HepG2 (cell line): ENCODE data around the gene LGALS4. TPM values are rescaled to one million over a fixed set of nuclear protein-coding genes. Genes with fewer than 3 reads are reported as not detected.

Experiments
- AGO1 ChIP-seq: fragments of 200-400 bp; formaldehyde crosslinking; IDR thresholded peaks from 2 replicates; pipeline ENCODE4 v1.6.1; 2017; ENCODE audit warnings: mild to moderate bottlenecking, low read depth, low read length, moderate library complexity; ENCODE audit not compliant: poor library complexity, severe bottlenecking
- MBD4 ChIP-seq: IDR thresholded peaks from 2 replicates; pipeline ENCODE4 v1.6.1; 2012; ENCODE audit warnings: low read length, inconsistent platforms, borderline replicate concordance
- NCOA1 ChIP-seq: sonication (generic); formaldehyde crosslinking; IDR thresholded peaks from 2 replicates; pipeline ENCODE4 v1.9.0; 2021; ENCODE audit warnings: missing genetic modification reagents
- POLR2A ChIP-seq, 2 experiments: IDR thresholded peaks; 2 replicates each; pipeline ENCODE4 v1.6.1; 2011; ENCODE audit warnings: low read depth in 2 of 2, low read length in 2 of 2, mild to moderate bottlenecking in 1 of 2, moderate library complexity in 1 of 2; ENCODE audit not compliant: insufficient read depth in 1 of 2
- RELA ChIP-seq: sonication (generic); formaldehyde crosslinking; IDR thresholded peaks from 2 replicates; pipeline ENCODE4 v1.4.0; 2020; ENCODE audit warnings: missing genetic modification reagents
- RFXANK ChIP-seq: IDR thresholded peaks from 2 replicates; pipeline ENCODE4 v1.6.1; 2016
- SAP130 ChIP-seq: IDR thresholded peaks from 2 replicates; pipeline ENCODE4 v1.6.1; 2016; ENCODE audit warnings: low read depth
- SMAD1 ChIP-seq: sonication (generic); formaldehyde crosslinking; IDR thresholded peaks from 2 replicates; pipeline ENCODE4 v1.4.0; 2020; ENCODE audit warnings: missing genetic modification reagents, low read depth, mild to moderate bottlenecking, borderline replicate concordance
- SMAD3 ChIP-seq: sonication (generic); formaldehyde crosslinking; IDR thresholded peaks from 2 replicates; pipeline ENCODE4 v1.4.0; 2020; ENCODE audit warnings: missing genetic modification reagents
- ZNF234 ChIP-seq: sonication (generic); formaldehyde crosslinking; conservative IDR thresholded peaks from 2 replicates; pipeline ENCODE4 v1.5.1; 2020; ENCODE audit warnings: mild to moderate bottlenecking, missing genetic modification reagents
- ZNF558 ChIP-seq: sonication (generic); formaldehyde crosslinking; IDR thresholded peaks from 2 replicates; pipeline ENCODE4 v1.9.0; 2022; ENCODE audit warnings: mild to moderate bottlenecking, missing genetic modification reagents, borderline replicate concordance
- polyA plus RNA-seq, 8 experiments: library from polyadenylated mRNA; depleted of rRNA in 3 of 8; stranded (reverse) in 7 of 8; unstranded in 1 of 8; fragments of >200 nt; fragmentation: Illumina TruSeq in 4 of 8; extraction: Trizol in 4 of 8; gene quantifications; 2 replicates each; pipeline versions ENCODE4 v1.2.1 to v1.2.3, GENCODE V29; 2011 to 2016; ENCODE audit warnings: low read depth in 4 of 8, missing spikeins in 1 of 8, mixed read lengths in 1 of 8; ENCODE audit not compliant: insufficient read depth in 1 of 8
- total RNA-seq, 5 experiments: library from RNA; depleted of rRNA; stranded (reverse); fragments of >200 nt; fragmentation: Illumina TruSeq; extraction: Trizol; gene quantifications; 2 replicates each; pipeline ENCODE4 v1.2.3, GENCODE V29; 2016; ENCODE audit warnings: low read depth in 1 of 5
- TF ChIP-seq, protein P1 (sequence below): sonication (generic); formaldehyde crosslinking; IDR thresholded peaks from 2 replicates; pipeline ENCODE4 v1.4.0; 2020; ENCODE audit warnings: missing genetic modification reagents, borderline replicate concordance
- TF ChIP-seq, protein P2 (sequence below): IDR thresholded peaks from 2 replicates; pipeline ENCODE4 v1.6.1; 2016; ENCODE audit warnings: mild to moderate bottlenecking, missing biosample characterization, missing genetic modification reagents
- TF ChIP-seq, protein P3 (sequence below): sonication (generic); formaldehyde crosslinking; IDR thresholded peaks from 2 replicates; pipeline ENCODE4 v1.4.0; 2020; ENCODE audit warnings: missing genetic modification reagents, borderline replicate concordance
- TF ChIP-seq, protein P4 (sequence below): sonication (generic); formaldehyde crosslinking; IDR thresholded peaks from 2 replicates; pipeline ENCODE4 v1.4.0; 2020; ENCODE audit warnings: missing genetic modification reagents
- TF ChIP-seq, protein P5 (sequence below): sonication (generic); formaldehyde crosslinking; conservative IDR thresholded peaks from 2 replicates; pipeline ENCODE4 v1.4.0; 2020; ENCODE audit warnings: missing genetic modification reagents

LGALS4 gene
- total and polyA plus RNA-seq, 2 of the 13 experiments (the other 11 are each of a cell fraction or from before 2014, with no cell fraction given), result 0.24 to 0.71 TPM

DNA sequence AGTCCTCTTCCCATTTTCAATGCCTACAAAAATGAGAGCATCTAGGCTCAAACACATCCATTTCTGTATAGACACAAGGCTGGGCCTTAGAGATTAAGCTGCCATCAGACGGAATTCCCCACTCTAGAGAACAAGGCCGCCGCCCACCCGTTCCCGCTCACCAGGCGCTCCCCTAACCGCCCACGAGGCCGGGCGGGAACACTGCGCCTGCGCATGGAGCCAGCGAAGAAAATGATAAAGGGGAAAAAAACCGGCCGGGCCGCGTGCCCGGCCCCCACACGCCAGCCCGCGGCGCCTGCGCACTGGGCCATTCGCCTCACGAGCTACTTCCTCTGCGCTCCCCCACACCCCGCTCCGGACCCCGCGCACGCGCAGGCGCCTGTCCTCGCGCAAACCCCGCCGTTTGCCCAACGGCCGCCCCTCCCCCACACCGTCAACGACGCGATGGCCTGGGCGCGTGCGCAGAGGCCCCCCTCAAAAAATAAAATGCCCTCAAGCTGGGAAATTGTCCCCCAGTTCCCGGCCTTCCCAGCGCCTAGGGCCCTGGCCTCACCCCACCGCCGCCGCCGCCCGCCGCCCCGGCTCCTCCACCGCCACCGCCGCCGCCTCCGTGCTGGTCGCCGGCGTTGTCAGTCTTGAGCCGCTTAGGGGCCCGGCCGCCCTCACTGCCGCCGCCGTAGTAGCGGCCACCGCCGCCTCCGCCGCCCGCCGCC is 36.6 kb upstream of the LGALS4 start (continued):
- TF ChIP-seq, protein P1, sequence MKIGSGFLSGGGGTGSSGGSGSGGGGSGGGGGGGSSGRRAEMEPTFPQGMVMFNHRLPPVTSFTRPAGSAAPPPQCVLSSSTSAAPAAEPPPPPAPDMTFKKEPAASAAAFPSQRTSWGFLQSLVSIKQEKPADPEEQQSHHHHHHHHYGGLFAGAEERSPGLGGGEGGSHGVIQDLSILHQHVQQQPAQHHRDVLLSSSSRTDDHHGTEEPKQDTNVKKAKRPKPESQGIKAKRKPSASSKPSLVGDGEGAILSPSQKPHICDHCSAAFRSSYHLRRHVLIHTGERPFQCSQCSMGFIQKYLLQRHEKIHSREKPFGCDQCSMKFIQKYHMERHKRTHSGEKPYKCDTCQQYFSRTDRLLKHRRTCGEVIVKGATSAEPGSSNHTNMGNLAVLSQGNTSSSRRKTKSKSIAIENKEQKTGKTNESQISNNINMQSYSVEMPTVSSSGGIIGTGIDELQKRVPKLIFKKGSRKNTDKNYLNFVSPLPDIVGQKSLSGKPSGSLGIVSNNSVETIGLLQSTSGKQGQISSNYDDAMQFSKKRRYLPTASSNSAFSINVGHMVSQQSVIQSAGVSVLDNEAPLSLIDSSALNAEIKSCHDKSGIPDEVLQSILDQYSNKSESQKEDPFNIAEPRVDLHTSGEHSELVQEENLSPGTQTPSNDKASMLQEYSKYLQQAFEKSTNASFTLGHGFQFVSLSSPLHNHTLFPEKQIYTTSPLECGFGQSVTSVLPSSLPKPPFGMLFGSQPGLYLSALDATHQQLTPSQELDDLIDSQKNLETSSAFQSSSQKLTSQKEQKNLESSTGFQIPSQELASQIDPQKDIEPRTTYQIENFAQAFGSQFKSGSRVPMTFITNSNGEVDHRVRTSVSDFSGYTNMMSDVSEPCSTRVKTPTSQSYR, result peak; percentile 96
- TF ChIP-seq, protein P2, sequence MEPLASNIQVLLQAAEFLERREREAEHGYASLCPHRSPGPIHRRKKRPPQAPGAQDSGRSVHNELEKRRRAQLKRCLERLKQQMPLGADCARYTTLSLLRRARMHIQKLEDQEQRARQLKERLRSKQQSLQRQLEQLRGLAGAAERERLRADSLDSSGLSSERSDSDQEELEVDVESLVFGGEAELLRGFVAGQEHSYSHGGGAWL (CRISPR knock-in tag), result peak; percentile 40; the same call in 1 of the 2 replicates
- TF ChIP-seq ZNF558 (CRISPR knock-in tag) (peak; percentile 75; the same call in 1 of the 2 replicates), SAP130 (CRISPR knock-in tag) (peak; percentile 70), MBD4 (no peak), AGO1 (peak; percentile 99), RELA (CRISPR knock-in tag) (no peak), ZNF234 (CRISPR knock-in tag) (peak; percentile 64; the same call in 1 of the 2 replicates), SMAD1 (no peak), RFXANK (CRISPR knock-in tag) (no peak), NCOA1 (CRISPR knock-in tag) (no peak), POLR2A (IDR thresholded peaks at IDR 0.05; ENCODE audit: insufficient read depth in 1 of 2, low read depth in 2 of 2, low read length in 2 of 2) (peak; percentile 9 to 18; a peak in 1 of 4 replicates), SMAD3 (CRISPR knock-in tag) (no peak)
- TF ChIP-seq, protein P3, sequence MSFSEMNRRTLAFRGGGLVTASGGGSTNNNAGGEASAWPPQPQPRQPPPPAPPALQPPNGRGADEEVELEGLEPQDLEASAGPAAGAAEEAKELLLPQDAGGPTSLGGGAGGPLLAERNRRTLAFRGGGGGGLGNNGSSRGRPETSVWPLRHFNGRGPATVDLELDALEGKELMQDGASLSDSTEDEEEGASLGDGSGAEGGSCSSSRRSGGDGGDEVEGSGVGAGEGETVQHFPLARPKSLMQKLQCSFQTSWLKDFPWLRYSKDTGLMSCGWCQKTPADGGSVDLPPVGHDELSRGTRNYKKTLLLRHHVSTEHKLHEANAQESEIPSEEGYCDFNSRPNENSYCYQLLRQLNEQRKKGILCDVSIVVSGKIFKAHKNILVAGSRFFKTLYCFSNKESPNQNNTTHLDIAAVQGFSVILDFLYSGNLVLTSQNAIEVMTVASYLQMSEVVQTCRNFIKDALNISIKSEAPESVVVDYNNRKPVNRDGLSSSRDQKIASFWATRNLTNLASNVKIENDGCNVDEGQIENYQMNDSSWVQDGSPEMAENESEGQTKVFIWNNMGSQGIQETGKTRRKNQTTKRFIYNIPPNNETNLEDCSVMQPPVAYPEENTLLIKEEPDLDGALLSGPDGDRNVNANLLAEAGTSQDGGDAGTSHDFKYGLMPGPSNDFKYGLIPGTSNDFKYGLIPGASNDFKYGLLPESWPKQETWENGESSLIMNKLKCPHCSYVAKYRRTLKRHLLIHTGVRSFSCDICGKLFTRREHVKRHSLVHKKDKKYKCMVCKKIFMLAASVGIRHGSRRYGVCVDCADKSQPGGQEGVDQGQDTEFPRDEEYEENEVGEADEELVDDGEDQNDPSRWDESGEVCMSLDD (CRISPR knock-in tag), result no peak
- TF ChIP-seq, protein P4, sequence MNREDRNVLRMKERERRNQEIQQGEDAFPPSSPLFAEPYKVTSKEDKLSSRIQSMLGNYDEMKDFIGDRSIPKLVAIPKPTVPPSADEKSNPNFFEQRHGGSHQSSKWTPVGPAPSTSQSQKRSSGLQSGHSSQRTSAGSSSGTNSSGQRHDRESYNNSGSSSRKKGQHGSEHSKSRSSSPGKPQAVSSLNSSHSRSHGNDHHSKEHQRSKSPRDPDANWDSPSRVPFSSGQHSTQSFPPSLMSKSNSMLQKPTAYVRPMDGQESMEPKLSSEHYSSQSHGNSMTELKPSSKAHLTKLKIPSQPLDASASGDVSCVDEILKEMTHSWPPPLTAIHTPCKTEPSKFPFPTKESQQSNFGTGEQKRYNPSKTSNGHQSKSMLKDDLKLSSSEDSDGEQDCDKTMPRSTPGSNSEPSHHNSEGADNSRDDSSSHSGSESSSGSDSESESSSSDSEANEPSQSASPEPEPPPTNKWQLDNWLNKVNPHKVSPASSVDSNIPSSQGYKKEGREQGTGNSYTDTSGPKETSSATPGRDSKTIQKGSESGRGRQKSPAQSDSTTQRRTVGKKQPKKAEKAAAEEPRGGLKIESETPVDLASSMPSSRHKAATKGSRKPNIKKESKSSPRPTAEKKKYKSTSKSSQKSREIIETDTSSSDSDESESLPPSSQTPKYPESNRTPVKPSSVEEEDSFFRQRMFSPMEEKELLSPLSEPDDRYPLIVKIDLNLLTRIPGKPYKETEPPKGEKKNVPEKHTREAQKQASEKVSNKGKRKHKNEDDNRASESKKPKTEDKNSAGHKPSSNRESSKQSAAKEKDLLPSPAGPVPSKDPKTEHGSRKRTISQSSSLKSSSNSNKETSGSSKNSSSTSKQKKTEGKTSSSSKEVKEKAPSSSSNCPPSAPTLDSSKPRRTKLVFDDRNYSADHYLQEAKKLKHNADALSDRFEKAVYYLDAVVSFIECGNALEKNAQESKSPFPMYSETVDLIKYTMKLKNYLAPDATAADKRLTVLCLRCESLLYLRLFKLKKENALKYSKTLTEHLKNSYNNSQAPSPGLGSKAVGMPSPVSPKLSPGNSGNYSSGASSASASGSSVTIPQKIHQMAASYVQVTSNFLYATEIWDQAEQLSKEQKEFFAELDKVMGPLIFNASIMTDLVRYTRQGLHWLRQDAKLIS (CRISPR knock-in tag), result no peak; the same call in 1 of the 2 replicates
- TF ChIP-seq, protein P5, sequence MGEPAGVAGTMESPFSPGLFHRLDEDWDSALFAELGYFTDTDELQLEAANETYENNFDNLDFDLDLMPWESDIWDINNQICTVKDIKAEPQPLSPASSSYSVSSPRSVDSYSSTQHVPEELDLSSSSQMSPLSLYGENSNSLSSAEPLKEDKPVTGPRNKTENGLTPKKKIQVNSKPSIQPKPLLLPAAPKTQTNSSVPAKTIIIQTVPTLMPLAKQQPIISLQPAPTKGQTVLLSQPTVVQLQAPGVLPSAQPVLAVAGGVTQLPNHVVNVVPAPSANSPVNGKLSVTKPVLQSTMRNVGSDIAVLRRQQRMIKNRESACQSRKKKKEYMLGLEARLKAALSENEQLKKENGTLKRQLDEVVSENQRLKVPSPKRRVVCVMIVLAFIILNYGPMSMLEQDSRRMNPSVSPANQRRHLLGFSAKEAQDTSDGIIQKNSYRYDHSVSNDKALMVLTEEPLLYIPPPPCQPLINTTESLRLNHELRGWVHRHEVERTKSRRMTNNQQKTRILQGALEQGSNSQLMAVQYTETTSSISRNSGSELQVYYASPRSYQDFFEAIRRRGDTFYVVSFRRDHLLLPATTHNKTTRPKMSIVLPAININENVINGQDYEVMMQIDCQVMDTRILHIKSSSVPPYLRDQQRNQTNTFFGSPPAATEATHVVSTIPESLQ (CRISPR knock-in tag), result no peak
